K562 (cell line): Measurements from ENCODE around the gene KCNMB1. TPM values are rescaled to one million over a fixed set of nuclear protein-coding genes. Genes with fewer than 3 reads are reported as not detected.

Source experiments
- ATAC-seq: fragments of 200-7000 bp; cut with Tn5 transposase; 3 replicates; pipeline ENCODE4 v1.9.1; 2020; ENCODE audit warnings: moderate library complexity
- BruUV-seq: library from RNA; stranded (reverse); fragments of 400-500 nt; replicated peaks from 2 replicates; lab custom pipeline; 2021; lab: Mats Ljungman, UMichigan
- CTCF ChIA-PET: fragments of 300-600 bp; formaldehyde crosslinking; extraction: SDS; loops from one replicate; lab custom pipeline; 2021; ENCODE audit warnings: low intra/inter-chr PET ratio; lab: Yijun Ruan, JAX
- POLR2A ChIA-PET: fragments of 300-600, 350-650 bp; sonication (Branson Sonifier 250); formaldehyde crosslinking; extraction: SDS; loops from one replicate; lab custom pipeline; 2021; ENCODE audit warnings: antibody characterized with exemption, inconsistent platforms; lab: Yijun Ruan, JAX
- DNase-seq, 4 experiments: peaks; one replicate each; pipeline versions ENCODE4 v3.0.0 to v3.0.0-alpha.2; 2011 to 2018; ENCODE audit warnings: low spot score in 3 of 4, mixed read lengths in 3 of 4; ENCODE audit errors: extremely low read depth in 1 of 4
- FAIRE-seq: peaks from 2 replicates; lab custom pipeline; 2011; peaks lifted over from hg19 to GRCh38; lab: Jason Lieb, UNC
- H2AFZ ChIP-seq: 2 replicates; pipeline ENCODE4 v1.6.0; 2011; ENCODE audit warnings: low read depth, low read length, control low read depth, inconsistent platforms
- H3K27ac ChIP-seq: fragments of 200-600 bp; 3 replicates; pipeline ENCODE4 v1.8.0; 2011; ENCODE audit warnings: low read depth, mild to moderate bottlenecking, control low read depth, inconsistent platforms, low read length, moderate library complexity, mixed read lengths; ENCODE audit errors: extremely low read depth
- H3K27me3 ChIP-seq, 2 experiments: fragments of 300-600 bp in 1 of 2; 2 replicates in 1 of 2; 3 replicates in 1 of 2; pipeline versions ENCODE4 v1.6.0 to v1.8.0; 2011; ENCODE audit warnings: inconsistent platforms in 2 of 2, low read length in 2 of 2, mild to moderate bottlenecking in 1 of 2, mixed read lengths in 1 of 2, moderate library complexity in 1 of 2; ENCODE audit not compliant: control insufficient read depth in 2 of 2, insufficient read depth in 2 of 2
- H3K36me3 ChIP-seq: fragments of 300-600 bp; 3 replicates; pipeline ENCODE4 v1.8.0; 2011; ENCODE audit warnings: mild to moderate bottlenecking, low read length, inconsistent platforms; ENCODE audit not compliant: control insufficient read depth, insufficient read depth
- H3K4me1 ChIP-seq, 2 experiments: fragments of 200-600 bp in 1 of 2; replicated peaks in 1 of 2; 2 replicates in 1 of 2; 3 replicates in 1 of 2; pipeline versions ENCODE4 v1.5.1 to v1.8.0; 2011; ENCODE audit warnings: inconsistent platforms in 2 of 2, low read length in 2 of 2, mild to moderate bottlenecking in 1 of 2, mixed read lengths in 1 of 2, moderate library complexity in 1 of 2; ENCODE audit not compliant: control insufficient read depth in 2 of 2, insufficient read depth in 2 of 2
- H3K4me2 ChIP-seq: 2 replicates; pipeline ENCODE4 v1.6.1; 2011; ENCODE audit warnings: low read length, control low read depth, inconsistent platforms, mixed read lengths; ENCODE audit not compliant: insufficient read depth
- H3K4me3 ChIP-seq: fragments of 200-600 bp; sonication (generic), shearing (Covaris generic); 2 replicates; pipeline ENCODE4 v1.5.1; 2016; ENCODE audit warnings: control low read depth, inconsistent platforms
- H3K79me2 ChIP-seq: fragments of 200-600 bp; 3 replicates; pipeline ENCODE4 v1.8.0; 2011; ENCODE audit warnings: low read length, inconsistent platforms; ENCODE audit not compliant: control insufficient read depth, insufficient read depth
- H3K9ac ChIP-seq, 2 experiments: 2 replicates each; pipeline versions ENCODE4 v1.6.0 to v1.6.1; 2011; ENCODE audit warnings: low read depth in 2 of 2, low read length in 2 of 2, control low read depth in 1 of 2, inconsistent platforms in 1 of 2, mild to moderate bottlenecking in 1 of 2, mixed read lengths in 1 of 2; ENCODE audit not compliant: insufficient read depth in 1 of 2
- H3K9me1 ChIP-seq: one replicate; pipeline ENCODE4 v1.6.0; 2011; ENCODE audit warnings: inconsistent platforms, mild to moderate bottlenecking, low read length, moderate library complexity; ENCODE audit not compliant: control insufficient read depth, insufficient read depth
- H3K9me3 ChIP-seq: replicated peaks from 2 replicates; pipeline ENCODE4 v1.5.1; 2011; ENCODE audit warnings: low read depth, low read length, inconsistent platforms; ENCODE audit not compliant: control insufficient read depth, insufficient read depth
- H4K20me1 ChIP-seq: replicated peaks from 2 replicates; pipeline ENCODE4 v1.6.1; 2011; ENCODE audit warnings: low read length, inconsistent platforms, mixed read lengths; ENCODE audit not compliant: control insufficient read depth, insufficient read depth
- E2F4 ChIP-seq: sonication (generic); formaldehyde crosslinking; IDR thresholded peaks from 2 replicates; pipeline ENCODE4 v1.8.0; 2022; ENCODE audit warnings: mild to moderate bottlenecking, low read depth, missing genetic modification reagents
- GMEB1 ChIP-seq: fragments of 250-450 bp; sonication (Bioruptor Pico); IDR thresholded peaks from 2 replicates; pipeline ENCODE4 v1.4.0; 2020; ENCODE audit warnings: mild to moderate bottlenecking
- MXI1 ChIP-seq: IDR thresholded peaks from 2 replicates; pipeline ENCODE4 v1.6.1; 2011; ENCODE audit warnings: low read depth, mild to moderate bottlenecking, improper control_type of control experiment, low read length
- NCOA4 ChIP-seq: fragments of 450-650 bp; IDR thresholded peaks from 2 replicates; pipeline ENCODE4 v1.6.1; 2018; ENCODE audit warnings: mild to moderate bottlenecking; ENCODE audit not compliant: partially characterized antibody
- PCBP1 ChIP-seq: fragments of 200-400 bp; formaldehyde crosslinking; IDR thresholded peaks from 2 replicates; pipeline ENCODE4 v1.6.1; 2018; ENCODE audit warnings: mild to moderate bottlenecking, low read depth, low read length; ENCODE audit not compliant: poor library complexity, severe bottlenecking
- THRB ChIP-seq: fragments of 450-650 bp; formaldehyde crosslinking; conservative IDR thresholded peaks from 2 replicates; pipeline ENCODE4 v1.4.0; 2022; ENCODE audit warnings: mild to moderate bottlenecking, missing genetic modification characterization
- ZBED1 ChIP-seq: IDR thresholded peaks from 2 replicates; pipeline ENCODE4 v1.6.1; 2014
- ZNF318 ChIP-seq, 2 experiments: fragments of 450-650 bp; IDR thresholded peaks; 2 replicates each; pipeline ENCODE4 v1.6.1; 2016; ENCODE audit warnings: mild to moderate bottlenecking in 2 of 2, borderline replicate concordance in 1 of 2, low read depth in 1 of 2, moderate library complexity in 1 of 2
- ZNF586 ChIP-seq: fragments of 450-650 bp; formaldehyde crosslinking; conservative IDR thresholded peaks from 2 replicates; pipeline ENCODE4 v1.4.0; 2020; ENCODE audit warnings: mild to moderate bottlenecking, moderate library complexity
- ZNF778 ChIP-seq: fragments of 450-650 bp; formaldehyde crosslinking; IDR thresholded peaks from 2 replicates; pipeline ENCODE4 v1.4.0; 2020; ENCODE audit warnings: mild to moderate bottlenecking, moderate library complexity
- WGBS: fragments of 100-300 bp; shearing (Covaris generic); methylation state at CpG from one replicate; pipeline ENCODE4 v1.1.6; 2016; ENCODE audit warnings: low coverage, mixed read lengths; ENCODE audit not compliant: insufficient coverage; ENCODE audit errors: missing lambda C conversion rate; 5-methylcytosine and 5-hydroxymethylcytosine counted together
- in situ Hi-C: fragments of 300-500 bp; cut with MboI; formaldehyde crosslinking; loops from 4 replicates; pipeline ENCODE4 v1.15.0; 2018; ENCODE audit warnings: inconsistent platforms, mixed read lengths
- intact Hi-C: fragments of 100-400 bp; cut with micrococcal nuclease; formaldehyde crosslinking; loops from 2 replicates; pipeline ENCODE4 v1.14.2; 2022
- polyA plus RNA-seq, 8 experiments: library from polyadenylated mRNA; depleted of rRNA in 4 of 8; stranded (reverse) in 5 of 8; unstranded in 3 of 8; fragments of >200 nt; fragmentation: Nextera tagmentation in 2 of 8; fragmentation: Illumina TruSeq in 1 of 8; extraction: Ambion mirVana in 2 of 8; extraction: Trizol in 1 of 8; gene quantifications; 2 replicates each; pipeline versions ENCODE4 v1.2.1 to v1.2.3, GENCODE V29; 2011 to 2014; ENCODE audit warnings: inconsistent platforms in 1 of 8, missing spikeins in 1 of 8
- total RNA-seq, 7 experiments: library from RNA; depleted of rRNA in 6 of 7; stranded (reverse); fragments of >200 nt in 6 of 7; fragmentation: Illumina TruSeq in 2 of 7; extraction: Trizol in 2 of 7; gene quantifications; 2 replicates each; pipeline versions ENCODE4 v1.2.1 to v1.2.3, GENCODE V29; 2011 to 2021; ENCODE audit warnings: low replicate concordance in 1 of 7

The KCNMB1 gene
- total and polyA plus RNA-seq, 9 of the 15 experiments (the other 6 are each of a cell fraction or from before 2014, with no cell fraction given), result not detected

- ChIA-PET POLR2A (interaction anchor here (0.6 kb wide), 1 partner anchor 226 kb away, joined by 3 read pairs; no protein-coding TSS in a partner anchor), CTCF (no interaction called here)
- H4K20me1 ChIP-seq, result 0 out of 2 replicates have a peak, but pooled peaks cover 3% of the 10 kb centered on the region
- no peaks in the 10 kb centered on the region for H3K36me3 ChIP-seq
- H3K27ac ChIP-seq, result no peak overlapping the region
- FAIRE-seq, result no peak
- H3K9me1 ChIP-seq, result no peaks in the 10 kb centered on the region
- intact Hi-C loops, result no loop called here
- no TSS peak for BruUV-seq
- no peaks in the 10 kb centered on the region for H3K9me3 ChIP-seq
- no peaks in the 10 kb centered on the region for H3K79me2 ChIP-seq
- H3K4me1 ChIP-seq, result no peaks in the 10 kb centered on the region
- no peak for DNase-seq
- WGBS, result 0% methylated on average over 6 of the region's 6 CpGs
- no peak overlapping the region for H2AFZ ChIP-seq
- H3K4me2 ChIP-seq, result no peak overlapping the region
- peaks cover 18 to 50% of the 10 kb centered on the region in 2 experiments; a peak in 4 of 5 replicates for H3K27me3 ChIP-seq
- no peak overlapping the region for H3K9ac ChIP-seq
- H3K4me3 ChIP-seq, result no peak overlapping the region
- in situ Hi-C loops, result no loop called here
- no peak for ATAC-seq
- TF ChIP-seq ZBED1 (no peak), NCOA4 (no peak), ZNF586 (CRISPR knock-in tag) (no peak), THRB (CRISPR knock-in tag) (no peak), ZNF318 (IDR thresholded peaks at IDR 0.05; ENCODE audit: borderline replicate concordance in 1 of 2, low read depth in 1 of 2) (no peak), MXI1 (no peak), E2F4 (CRISPR knock-in tag) (no peak), GMEB1 (no peak), ZNF778 (CRISPR knock-in tag) (no peak), PCBP1 (no peak)
These were observed 4.1 kb upstream of the KCNMB1 start for GRCh38 chr5:170393235-170393634.
